Prostate gland (tissue), 2 donors: ENCODE measurements around the gene RBM33.

Experiments used
- CTCF ChIP-seq, 4 experiments: fragments of 200-600 bp in 2 of 4; fragments of 450-650 bp in 2 of 4; sonication (generic) in 2 of 4; IDR thresholded peaks; 1 replicate in 3 of 4; 2 replicates in 1 of 4; pipeline ENCODE4 v1.5.1; 2016 to 2019; ENCODE audit warnings: antibody characterized with exemption in 4 of 4, mild to moderate bottlenecking in 2 of 4, moderate library complexity in 2 of 4
- POLR2AphosphoS5 ChIP-seq: sonication (generic); formaldehyde crosslinking; IDR thresholded peaks from one replicate; pipeline ENCODE4 v1.6.1; 2017; ENCODE audit warnings: antibody characterized with exemption

GRCh38 chr7:155774947-155775346 lies 130.5 kb downstream of the RBM33 start:
- no peak for TF ChIP-seq CTCF (IDR thresholded peaks at IDR 0.05)
- no peak for TF ChIP-seq POLR2AphosphoS5
